DOHH2 (cell line): ENCODE data around the gene ZSWIM6.

Experiments used
- CTCF ChIP-seq: fragments of 200-600 bp; sonication (generic); IDR thresholded peaks from one replicate; pipeline ENCODE4 v1.5.1; 2014; ENCODE audit warnings: antibody characterized with exemption, mild to moderate bottlenecking, low read depth, low read length; ENCODE audit not compliant: poor library complexity, severe bottlenecking
- EZH2phosphoT487 ChIP-seq: fragments of 200-600 bp; sonication (generic); IDR thresholded peaks from 2 replicates; pipeline ENCODE4 v1.6.1; 2017; ENCODE audit warnings: borderline replicate concordance, mild to moderate bottlenecking, antibody characterized with exemption, low read length, moderate library complexity, mixed read lengths

- TF ChIP-seq CTCF (no peak), EZH2phosphoT487 (no peak)
Observed at GRCh38 chr5:61322738-61323725, 9.0 kb upstream of the ZSWIM6 start.
